ENCODE data around the gene RASIP1.

- TF ChIP-seq, protein P1, sequence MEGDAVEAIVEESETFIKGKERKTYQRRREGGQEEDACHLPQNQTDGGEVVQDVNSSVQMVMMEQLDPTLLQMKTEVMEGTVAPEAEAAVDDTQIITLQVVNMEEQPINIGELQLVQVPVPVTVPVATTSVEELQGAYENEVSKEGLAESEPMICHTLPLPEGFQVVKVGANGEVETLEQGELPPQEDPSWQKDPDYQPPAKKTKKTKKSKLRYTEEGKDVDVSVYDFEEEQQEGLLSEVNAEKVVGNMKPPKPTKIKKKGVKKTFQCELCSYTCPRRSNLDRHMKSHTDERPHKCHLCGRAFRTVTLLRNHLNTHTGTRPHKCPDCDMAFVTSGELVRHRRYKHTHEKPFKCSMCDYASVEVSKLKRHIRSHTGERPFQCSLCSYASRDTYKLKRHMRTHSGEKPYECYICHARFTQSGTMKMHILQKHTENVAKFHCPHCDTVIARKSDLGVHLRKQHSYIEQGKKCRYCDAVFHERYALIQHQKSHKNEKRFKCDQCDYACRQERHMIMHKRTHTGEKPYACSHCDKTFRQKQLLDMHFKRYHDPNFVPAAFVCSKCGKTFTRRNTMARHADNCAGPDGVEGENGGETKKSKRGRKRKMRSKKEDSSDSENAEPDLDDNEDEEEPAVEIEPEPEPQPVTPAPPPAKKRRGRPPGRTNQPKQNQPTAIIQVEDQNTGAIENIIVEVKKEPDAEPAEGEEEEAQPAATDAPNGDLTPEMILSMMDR (IDR thresholded peaks at IDR 0.05) = no peak
- TF ChIP-seq E2F6 (IDR thresholded peaks at IDR 0.05; ENCODE audit: borderline replicate concordance, low read depth) (no peak), SMC3 (IDR thresholded peaks at IDR 0.05) (no peak), ZFP36 (IDR thresholded peaks at IDR 0.05; ENCODE audit: borderline replicate concordance, partially characterized antibody) (no peak), RAD21 (conservative IDR thresholded peaks at IDR 0.05 in 1 of 2, IDR thresholded peaks at IDR 0.05 in 1 of 2) (no peak), EP300 (IDR thresholded peaks at IDR 0.05) (no peak), USF2 (IDR thresholded peaks at IDR 0.05) (no peak), KDM1A (IDR thresholded peaks at IDR 0.05; ENCODE audit: low read depth) (no peak), POLR2A (IDR thresholded peaks at IDR 0.05; ENCODE audit: low read length) (no peak)
- TF ChIP-seq, protein P2, sequence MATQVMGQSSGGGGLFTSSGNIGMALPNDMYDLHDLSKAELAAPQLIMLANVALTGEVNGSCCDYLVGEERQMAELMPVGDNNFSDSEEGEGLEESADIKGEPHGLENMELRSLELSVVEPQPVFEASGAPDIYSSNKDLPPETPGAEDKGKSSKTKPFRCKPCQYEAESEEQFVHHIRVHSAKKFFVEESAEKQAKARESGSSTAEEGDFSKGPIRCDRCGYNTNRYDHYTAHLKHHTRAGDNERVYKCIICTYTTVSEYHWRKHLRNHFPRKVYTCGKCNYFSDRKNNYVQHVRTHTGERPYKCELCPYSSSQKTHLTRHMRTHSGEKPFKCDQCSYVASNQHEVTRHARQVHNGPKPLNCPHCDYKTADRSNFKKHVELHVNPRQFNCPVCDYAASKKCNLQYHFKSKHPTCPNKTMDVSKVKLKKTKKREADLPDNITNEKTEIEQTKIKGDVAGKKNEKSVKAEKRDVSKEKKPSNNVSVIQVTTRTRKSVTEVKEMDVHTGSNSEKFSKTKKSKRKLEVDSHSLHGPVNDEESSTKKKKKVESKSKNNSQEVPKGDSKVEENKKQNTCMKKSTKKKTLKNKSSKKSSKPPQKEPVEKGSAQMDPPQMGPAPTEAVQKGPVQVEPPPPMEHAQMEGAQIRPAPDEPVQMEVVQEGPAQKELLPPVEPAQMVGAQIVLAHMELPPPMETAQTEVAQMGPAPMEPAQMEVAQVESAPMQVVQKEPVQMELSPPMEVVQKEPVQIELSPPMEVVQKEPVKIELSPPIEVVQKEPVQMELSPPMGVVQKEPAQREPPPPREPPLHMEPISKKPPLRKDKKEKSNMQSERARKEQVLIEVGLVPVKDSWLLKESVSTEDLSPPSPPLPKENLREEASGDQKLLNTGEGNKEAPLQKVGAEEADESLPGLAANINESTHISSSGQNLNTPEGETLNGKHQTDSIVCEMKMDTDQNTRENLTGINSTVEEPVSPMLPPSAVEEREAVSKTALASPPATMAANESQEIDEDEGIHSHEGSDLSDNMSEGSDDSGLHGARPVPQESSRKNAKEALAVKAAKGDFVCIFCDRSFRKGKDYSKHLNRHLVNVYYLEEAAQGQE (IDR thresholded peaks at IDR 0.05) = no peak
These were observed 43.9 kb downstream of the RASIP1 start for GRCh38 chr19:48696353-48697010.
